D721Med (cell line): ENCODE measurements around the gene RBBP5.

Experiments used
- DNase-seq: peaks from one replicate; pipeline ENCODE4 v3.0.0; 2011; ENCODE audit warnings: low spot score; ENCODE audit not compliant: insufficient read length
- FAIRE-seq: peaks from 2 replicates; lab custom pipeline; 2011; peaks lifted over from hg19 to GRCh38; lab: Jason Lieb, UNC
- TF ChIP-seq, protein P1 (sequence below): IDR thresholded peaks from 2 replicates; pipeline ENCODE4 v1.5.1; 2012; ENCODE audit warnings: mild to moderate bottlenecking, control low read depth; ENCODE audit not compliant: insufficient read depth; ENCODE audit errors: missing control alignments

Gene RBBP5

GRCh38 chr1:205111354-205111753, 10.4 kb downstream of the RBBP5 start:
- TF ChIP-seq, protein P1, sequence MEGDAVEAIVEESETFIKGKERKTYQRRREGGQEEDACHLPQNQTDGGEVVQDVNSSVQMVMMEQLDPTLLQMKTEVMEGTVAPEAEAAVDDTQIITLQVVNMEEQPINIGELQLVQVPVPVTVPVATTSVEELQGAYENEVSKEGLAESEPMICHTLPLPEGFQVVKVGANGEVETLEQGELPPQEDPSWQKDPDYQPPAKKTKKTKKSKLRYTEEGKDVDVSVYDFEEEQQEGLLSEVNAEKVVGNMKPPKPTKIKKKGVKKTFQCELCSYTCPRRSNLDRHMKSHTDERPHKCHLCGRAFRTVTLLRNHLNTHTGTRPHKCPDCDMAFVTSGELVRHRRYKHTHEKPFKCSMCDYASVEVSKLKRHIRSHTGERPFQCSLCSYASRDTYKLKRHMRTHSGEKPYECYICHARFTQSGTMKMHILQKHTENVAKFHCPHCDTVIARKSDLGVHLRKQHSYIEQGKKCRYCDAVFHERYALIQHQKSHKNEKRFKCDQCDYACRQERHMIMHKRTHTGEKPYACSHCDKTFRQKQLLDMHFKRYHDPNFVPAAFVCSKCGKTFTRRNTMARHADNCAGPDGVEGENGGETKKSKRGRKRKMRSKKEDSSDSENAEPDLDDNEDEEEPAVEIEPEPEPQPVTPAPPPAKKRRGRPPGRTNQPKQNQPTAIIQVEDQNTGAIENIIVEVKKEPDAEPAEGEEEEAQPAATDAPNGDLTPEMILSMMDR, result no peak
- DNase-seq, result no peak
- FAIRE-seq, result peak; percentile 48

- TF ChIP-seq, protein P1, result no peak
- DNase-seq (no peak), FAIRE-seq (no peak)
Observed at GRCh38 chr1:205109711-205110110, 12.1 kb downstream of the RBBP5 start.

GRCh38 chr1:205109269-205109668, 12.5 kb downstream of the RBBP5 start:
- FAIRE-seq (no peak), DNase-seq (no peak)
- TF ChIP-seq, protein P1, result no peak

- DNase-seq (no peak), FAIRE-seq (peak; percentile 71)
- TF ChIP-seq, protein P1, result no peak
Observed at GRCh38 chr1:205108464-205108863, 13.3 kb downstream of the RBBP5 start.

- no peak for DNase-seq
- TF ChIP-seq, protein P1, result no peak
- FAIRE-seq, result peak; percentile 21
Observed at GRCh38 chr1:205107327-205107726, 14.5 kb downstream of the RBBP5 start.

- DNase-seq, result no peak
- TF ChIP-seq, protein P1, result no peak
- no peak for FAIRE-seq
Observed at GRCh38 chr1:205102404-205102803, 19.4 kb downstream of the RBBP5 start.

GRCh38 chr1:205098242-205098641, 23.5 kb downstream of the RBBP5 start:
- TF ChIP-seq, protein P1, result no peak
- FAIRE-seq, result no peak
- no peak for DNase-seq
